ENCODE results near the gene WDR19.
"Not testable (repeated sequence)": the region's sequence is repeated elsewhere in the genome, so short reads cannot be mapped to it uniquely, and the experiment has no call there.

The WDR19 gene

DNA sequence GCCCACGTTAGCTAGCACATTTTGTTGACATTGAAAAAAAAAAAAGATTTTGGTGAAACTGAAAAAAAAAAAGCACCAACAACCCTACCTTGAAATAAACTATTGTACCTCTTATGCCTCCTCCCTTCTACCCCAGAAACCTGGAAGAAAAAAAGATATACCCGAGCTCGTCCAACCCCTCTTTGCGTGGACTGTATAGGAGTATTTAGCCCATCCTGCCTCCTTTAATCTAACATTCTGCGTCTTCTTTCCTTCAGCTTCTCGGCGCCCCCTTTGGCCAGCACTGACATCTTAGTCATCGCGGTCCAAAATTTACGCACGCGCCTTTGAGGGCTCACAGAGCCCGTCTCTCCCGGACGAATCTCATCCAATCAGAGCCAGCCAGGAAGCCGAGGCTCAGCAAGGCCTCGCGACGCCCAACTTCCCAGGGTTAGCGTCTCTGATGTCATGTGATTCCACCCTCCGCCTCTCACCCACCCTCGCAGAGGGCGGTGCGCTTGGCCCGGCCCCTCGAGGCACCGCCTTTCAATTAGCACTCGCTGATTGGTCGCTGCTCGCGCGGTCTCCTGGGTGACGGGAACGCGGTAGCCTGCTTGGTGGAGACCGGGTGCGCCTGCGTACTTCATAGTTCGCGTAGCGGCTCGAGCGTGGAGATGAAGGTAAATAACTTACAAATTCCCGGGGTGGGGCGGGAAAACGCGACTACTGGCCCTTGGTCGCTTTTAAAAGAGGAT is at the start of gene WDR19:
Gene WDR19, plus strand, starts transcription at position 625 of the 734 bp plus-strand sequence. Its CDS starts 29 bp downstream, at position 654.
- peak; percentile 100 for DNase-seq

DNA sequence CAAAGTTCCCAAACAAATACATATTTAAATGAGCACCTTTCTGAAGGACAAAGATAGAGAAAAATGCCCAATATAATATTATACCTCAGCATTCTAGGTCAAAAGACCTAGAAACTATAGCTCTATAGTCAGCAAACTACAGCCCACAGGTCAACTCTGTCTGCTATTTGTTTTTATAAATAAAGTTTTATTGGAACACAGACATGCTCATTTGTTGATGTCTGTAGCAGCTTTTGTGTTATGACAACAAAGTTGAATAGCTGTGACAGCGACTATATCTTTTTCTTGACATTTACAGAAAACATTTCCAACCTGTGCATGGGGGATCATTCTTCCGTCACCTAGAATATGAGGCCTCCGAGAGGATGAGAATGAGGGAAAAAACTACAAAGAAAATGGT is 48.7 kb upstream of the WDR19 start:
- no peak for DNase-seq

DNA sequence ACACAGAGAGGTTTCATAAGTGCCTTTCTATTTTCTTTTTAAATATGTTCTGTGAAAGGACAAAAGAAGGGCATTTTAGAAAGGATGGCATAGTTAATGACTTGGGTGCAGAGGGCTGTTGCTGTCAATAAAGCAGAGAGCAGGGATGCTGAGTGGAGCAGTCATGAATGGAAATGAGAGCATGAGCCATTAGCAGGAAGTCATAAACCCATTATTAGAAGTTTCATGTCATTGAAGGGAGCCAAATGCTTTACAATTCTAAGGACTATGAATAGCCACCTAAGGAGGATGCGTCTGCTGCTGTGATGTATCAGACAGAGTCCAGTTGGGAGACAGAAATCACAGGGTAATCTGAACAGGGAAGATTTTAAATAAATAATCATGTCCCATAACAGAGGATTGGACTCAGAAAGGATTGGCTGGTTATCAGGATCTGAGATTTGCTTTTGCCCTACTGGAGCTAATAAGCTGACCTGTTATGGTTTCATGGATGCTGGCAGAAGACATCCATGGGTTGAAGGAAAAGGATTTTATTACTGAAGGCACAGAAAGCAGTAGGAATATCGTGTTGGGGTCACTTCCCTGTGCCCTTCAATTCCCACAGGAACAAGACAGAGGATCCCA is 47.5 kb upstream of the WDR19 start:
- no peak for DNase-seq

DNA sequence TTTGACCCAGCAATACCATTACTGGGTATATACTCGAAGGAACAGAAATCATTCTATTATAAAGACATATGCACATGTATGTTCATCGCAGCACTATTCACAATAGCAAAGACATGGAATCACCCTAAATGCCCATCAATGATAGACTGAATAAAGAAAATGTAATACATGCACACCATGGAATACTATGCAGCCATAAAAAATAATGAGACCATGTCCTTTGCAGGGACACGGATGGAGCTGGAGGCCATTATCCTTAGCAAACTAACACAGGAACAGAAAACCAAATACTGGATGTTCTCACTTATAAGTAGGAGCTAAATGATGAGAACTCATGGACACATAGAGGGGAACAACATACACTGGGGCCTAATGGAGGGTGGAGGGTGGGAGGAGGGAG is 44.1 kb upstream of the WDR19 start:
- DNase-seq = not testable (repeated sequence)

DNA sequence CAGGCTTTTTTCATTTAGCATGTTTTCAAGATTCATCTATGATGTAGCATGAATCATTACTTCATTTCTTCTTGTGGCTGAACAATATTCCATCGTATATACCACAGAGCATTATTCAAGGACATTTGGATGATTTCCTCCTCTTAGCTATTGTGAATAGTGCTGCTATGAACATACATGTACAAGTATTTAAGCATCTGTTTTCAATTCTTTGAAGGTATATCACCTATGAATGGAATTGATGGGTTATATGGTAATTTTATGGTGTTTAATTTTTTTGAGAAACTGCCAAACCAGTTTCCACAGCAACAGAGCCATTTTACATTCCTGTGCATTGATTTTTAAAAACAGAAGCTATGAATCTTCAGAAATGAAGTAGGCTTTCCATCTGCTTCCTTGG is 36.1 kb upstream of the WDR19 start:
- DNase-seq = peak; percentile 81

DNA sequence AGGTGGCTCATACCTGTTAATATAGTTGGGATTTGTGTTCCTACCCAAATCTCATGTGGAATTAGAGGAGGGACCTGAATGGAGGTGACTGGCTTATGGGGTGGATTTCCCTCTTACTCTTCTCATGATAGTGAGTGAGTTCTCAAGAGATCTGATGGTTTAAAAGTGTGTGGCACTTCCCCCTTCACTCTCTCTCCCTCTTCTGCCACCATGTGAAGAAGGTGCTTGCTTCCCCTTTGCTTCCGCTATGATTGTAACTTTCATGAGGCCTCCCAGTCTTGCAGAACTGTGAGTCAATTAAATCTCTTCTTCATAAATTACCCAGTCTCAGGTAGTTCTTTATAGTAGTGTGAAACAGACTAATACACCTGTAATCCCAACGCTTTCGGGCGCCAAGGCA is 28.3 kb upstream of the WDR19 start:
- no peak for DNase-seq

DNA sequence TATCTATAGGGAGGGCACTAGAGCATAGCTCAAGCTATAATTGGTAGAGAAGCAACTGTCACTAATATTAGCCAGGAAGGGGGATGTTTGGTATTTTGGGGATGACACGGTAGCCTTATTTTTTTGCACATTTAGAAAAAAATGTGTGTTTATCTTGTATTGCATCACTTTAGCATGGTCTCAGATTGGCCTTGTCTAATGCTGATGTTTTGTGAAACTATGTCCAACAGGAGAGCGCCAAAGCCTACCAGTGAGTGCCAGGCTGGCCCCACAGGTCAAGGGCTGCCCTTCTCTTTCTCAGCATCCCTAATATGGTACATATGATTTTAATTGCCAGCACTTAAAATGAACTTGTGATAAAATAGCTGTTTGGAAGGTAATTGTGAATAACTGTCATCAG is 24.8 kb upstream of the WDR19 start:
- DNase-seq = no peak

DNA sequence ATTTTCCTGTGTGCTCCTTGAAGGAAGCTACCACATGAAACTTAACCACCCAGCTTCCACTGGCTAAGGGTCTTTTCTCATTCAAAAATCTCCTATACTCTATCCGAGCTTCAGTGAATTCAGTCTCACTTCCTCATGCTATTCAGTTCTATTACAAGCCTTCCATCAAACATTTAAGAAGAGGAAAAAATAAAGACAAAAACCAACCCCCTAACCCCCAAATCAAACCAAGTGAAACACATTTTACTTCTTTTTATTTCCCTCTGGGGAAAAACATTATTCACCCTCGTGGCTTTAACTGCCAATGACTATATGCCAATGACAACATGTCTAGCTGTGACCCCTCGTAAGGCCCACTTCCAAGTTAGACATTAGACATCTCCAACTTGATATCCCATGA is 16.2 kb upstream of the WDR19 start:
- DNase-seq = no peak

DNA sequence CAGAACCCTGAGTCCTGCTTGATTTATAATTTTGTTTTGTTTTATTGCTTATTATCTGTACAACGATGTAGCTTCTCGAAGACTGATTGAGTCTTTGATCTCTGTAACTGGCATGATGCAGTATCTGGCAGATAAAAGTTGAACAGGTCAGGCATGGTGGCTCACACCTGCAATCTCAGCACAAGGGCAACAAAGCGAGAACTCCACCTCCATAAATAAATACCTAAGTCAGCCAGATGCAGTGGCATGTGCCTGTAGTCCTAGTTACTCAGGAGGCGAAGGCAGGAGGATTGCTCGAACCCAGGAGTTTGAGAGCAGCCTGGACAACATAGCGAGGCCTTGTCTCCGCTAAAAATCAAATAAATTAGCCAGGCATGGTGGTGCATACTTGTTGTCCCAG is 15.7 kb upstream of the WDR19 start:
- DNase-seq = no peak

DNA sequence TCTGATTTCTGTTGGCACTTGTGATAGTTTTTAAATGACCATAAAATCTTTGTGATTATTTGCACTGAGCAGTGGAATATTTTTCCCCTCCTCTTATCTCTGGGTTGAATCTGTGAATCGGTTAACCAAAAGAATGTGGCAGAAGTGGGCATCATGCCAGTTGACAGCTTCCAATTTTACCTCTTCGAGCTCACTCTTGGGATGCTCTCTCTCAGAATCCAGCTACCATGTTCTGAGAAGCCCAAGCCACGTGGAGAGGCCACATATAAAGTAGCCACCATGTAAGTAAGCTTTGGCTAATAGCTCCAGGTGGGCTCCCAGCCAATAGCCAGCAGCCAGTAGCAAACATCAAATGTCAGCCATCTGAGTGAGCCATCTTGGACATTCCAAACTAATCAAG is 12.9 kb upstream of the WDR19 start:
- DNase-seq = peak; percentile 19

DNA sequence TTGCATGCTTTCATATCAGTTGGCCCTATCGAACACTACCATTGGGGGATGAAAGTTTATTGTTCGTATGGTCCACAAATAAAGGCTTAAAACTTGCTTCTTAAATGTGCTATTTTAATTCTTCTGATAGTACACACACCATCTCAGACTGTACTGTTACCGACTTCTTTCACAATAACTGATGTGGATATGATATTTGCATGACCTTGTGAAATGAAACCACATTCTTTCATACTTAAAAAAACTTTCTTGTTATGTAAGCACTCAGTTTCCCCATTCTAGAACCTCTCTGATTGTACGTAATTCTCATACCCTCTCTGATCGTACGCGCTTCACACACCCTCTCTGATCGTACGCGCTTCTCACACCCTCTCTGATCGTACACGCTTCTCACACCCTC is 12.0 kb upstream of the WDR19 start:
- DNase-seq = no peak

DNA sequence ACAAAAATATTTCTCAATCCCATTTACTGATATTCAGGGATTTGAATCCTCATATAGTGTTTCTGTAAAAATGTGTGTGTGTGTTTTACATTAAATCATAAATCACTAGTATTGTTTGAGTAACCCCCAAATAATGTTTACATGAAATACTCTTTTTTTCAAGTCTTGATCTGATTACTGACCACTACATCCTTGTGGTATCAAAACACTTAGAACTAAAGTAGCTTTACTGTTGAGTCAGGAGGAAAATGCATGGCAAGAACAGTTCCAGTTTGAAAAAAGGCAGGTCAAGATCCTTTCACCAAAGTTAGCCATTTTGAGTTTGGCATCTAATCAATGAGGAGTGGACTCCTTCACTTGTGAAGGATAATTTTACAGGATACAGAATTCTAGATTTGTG is 3.6 kb upstream of the WDR19 start:
- peak; percentile 27 for DNase-seq

DNA sequence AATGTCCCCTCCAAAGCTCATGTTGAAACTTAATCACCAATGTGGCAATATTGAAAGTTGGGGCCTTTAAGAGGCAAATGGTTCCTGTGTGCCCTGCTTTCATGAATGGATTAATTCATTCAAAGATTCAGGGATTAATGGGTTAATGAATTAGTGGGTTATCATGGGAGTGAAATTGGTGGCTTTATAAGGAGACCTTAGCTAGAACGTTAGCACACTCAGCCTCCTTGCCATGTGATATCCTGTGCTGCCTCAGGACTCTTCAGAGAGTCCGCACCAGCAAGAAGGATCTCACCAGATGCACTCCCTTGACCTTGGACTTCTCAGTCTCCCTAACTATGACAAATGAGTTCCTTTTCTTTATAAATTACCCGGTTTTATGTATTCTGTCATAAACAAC is 2.6 kb upstream of the WDR19 start:
- DNase-seq = no peak

DNA sequence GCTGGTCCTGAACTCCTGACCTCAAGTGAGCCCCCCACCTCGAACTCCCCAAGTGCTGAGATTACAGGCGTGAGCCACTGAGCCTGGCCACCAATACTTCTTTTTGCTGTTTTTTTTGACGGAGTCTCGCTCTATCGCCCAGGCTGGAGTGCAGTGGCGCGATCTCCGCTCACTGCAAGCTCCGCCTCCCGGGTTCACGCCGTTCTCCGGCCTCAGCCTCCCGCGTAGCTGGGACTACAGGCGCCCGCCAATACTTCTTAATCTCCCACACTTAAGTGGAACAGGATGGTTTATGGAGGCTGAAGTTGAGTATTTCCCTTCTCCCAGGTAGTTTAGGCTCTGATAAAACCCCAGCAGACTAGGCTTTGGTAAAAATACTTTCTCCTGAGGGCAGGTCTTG is 1.7 kb upstream of the WDR19 start:
- not testable (repeated sequence) for DNase-seq

DNA sequence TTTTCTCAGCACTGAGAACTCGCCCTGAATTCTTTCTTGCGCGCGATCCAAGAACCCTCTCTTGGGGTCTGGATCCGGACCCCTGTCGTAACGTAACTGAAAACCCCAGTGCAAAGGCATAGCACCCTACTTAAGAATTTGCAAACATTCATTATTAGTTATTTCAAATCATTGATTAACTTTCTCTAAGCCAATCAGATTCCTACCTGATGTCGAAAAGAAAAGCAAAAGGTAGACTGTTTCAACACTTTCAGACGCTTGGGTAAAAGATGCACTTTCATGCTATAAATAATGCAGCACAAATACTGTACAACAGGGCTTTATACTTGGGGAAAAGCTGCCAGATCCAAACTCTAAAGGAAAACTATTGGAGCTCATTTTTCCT is 817 bp upstream of the WDR19 start:
- no peak for DNase-seq

DNA sequence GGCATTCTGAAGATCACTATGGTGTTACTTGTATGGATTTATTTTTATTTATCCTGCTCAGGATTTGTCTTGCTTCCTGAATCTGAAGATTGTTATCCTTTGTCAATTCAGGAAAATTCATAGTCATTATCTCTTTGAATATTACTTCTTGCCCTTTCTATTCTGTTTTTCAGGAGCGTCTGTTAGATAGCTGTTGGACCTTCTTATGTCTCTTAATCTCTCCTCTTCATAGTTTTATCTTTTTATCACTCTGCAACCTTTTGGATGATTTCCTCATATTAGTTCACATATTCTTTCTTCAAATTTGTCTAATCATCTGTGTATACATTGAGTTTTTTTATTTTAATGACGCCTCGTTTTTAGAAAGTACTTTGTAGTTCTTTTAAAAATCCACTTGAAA is 19.6 kb downstream of the WDR19 start:
- DNase-seq = no peak

DNA sequence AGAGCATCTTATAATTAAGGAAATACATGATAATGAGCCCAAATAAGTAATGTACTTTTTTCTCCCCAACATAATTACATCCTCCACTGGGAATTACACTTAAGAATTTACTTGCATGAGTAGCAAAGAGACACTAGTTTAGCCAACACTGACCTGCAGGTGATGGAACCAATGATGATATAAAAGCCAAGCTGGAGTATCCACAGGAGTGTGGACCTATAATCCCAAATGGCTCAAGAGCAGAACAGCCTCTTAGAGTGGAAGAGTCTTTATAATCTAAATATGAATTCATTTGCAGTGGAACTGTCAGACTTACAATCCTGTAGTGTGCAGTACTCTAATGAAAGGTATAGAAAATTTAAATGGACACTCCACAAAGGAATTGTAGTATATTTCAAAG is 22.2 kb downstream of the WDR19 start:
- DNase-seq = no peak

DNA sequence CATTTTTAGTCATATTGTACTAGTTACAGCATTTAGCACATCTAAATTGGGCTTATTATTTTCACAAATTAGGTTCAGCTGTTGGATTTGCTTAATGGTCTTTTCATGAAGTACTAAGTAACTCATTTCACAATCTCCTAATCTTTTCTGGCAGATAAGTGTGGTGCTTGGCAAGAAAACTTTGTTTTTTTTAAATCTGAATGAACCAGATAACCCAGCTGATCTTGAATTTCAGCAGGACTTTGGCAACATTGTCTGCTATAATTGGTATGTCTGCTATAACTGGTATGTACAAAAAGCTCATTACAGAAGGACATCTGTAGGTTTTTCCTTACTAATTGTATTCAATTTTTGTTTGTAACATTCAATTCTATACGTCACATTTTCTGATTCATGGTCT is 22.7 kb downstream of the WDR19 start:
- no peak for DNase-seq

DNA sequence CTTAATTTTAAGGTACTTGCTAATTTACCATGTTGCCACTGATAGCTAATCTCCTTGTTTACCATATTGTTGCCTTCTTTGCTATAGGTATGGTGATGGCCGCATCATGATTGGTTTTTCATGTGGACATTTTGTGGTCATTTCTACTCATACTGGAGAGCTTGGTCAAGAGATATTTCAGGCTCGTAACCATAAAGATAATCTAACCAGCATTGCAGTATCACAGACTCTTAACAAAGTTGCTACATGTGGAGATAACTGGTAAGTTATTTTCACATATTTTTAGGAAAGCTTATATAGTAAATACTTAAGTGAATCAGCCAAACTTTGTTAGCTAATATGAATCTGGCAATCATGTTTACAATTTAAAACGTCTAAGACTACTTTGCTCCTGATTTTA is 23.1 kb downstream of the WDR19 start:
- DNase-seq = no peak

DNA sequence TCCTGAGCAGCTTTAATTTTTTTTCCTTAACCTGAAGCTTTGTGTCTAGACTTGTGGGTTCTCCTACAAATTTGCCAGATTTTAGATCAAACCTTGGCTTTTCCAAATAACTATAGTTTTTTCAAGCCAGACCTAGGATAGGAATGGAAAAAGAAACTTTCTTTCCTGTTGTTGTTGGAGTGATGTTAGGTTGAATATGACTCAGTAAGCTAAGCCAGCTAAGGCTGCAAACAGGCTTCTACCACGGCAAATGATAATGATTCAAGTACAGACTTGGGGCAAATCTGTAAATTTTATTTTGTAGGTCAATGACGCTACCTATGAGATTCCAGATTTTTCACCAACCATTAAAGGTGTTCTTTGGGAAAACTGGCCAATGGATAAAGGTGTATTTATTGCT is 45.6 kb downstream of the WDR19 start:
- no peak for DNase-seq

DNA sequence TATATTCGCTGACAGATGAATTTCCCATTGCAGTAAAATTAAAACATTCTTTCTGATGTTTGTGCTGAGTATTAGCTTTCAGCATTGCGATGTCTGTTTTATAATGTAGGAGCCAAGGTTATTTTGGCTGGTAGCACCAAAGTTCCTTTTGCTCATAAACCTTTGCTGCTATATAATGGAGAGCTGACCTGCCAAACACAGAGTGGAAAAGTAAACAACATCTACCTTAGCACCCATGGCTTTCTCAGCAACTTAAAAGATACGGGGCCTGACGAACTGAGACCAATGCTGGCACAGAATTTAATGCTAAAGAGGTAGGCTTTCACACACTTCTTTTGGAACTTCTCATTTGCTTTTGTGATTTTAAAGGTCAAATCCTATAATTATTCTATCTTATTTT is 46.0 kb downstream of the WDR19 start:
- DNase-seq = no peak

DNA sequence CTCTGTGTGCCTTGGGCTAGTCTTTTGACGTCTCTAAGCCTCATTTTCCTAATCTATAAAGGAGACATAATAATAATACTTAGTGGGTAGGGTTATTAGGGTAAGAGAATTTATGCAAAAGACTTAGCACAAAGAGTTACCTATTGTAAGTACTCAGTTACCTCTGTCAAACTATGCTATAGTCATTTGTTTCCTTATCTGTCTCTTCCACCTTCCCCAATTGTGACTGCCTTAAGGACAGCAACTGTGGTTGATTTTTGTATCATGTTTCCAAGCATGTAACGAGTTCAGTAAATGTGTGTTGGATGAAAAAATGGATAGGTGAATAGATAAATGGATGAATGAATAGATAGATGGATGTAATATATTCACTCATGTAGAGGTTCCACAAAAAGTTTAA is 48.1 kb downstream of the WDR19 start:
- DNase-seq = no peak

DNA sequence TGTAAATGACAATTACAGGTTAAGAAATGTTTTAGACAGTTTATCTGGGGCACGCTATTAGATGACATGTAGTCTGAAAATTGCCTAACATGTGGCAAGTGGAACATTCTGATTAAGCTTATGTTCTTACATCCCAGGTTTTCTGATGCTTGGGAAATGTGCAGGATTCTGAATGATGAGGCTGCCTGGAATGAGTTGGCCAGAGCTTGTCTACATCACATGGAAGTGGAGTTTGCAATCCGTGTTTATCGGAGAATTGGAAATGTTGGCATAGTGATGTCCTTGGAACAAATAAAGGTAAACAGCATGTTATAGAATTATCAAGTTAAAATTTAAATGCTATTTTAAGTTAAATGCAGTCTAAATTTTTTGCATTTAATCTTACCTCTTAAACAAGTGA is 49.3 kb downstream of the WDR19 start:
- DNase-seq = no peak

DNA sequence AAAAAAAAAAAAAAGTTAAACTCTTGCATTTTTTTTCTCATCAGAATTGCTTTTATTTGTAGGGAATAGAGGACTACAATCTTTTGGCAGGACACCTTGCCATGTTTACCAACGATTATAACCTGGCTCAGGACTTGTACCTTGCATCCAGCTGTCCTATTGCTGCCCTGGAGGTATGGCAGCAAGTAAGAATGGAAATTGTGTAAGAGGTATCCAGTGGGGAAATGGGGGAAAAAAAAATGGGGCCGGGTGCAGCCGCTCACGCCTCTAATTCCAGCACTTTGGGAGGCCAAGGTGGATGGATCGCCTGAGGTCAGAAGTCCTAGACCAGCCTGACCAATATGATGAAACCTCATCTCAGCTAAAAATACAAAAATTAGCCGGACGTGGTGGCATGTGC is 49.8 kb downstream of the WDR19 start:
- DNase-seq = no peak

DNA sequence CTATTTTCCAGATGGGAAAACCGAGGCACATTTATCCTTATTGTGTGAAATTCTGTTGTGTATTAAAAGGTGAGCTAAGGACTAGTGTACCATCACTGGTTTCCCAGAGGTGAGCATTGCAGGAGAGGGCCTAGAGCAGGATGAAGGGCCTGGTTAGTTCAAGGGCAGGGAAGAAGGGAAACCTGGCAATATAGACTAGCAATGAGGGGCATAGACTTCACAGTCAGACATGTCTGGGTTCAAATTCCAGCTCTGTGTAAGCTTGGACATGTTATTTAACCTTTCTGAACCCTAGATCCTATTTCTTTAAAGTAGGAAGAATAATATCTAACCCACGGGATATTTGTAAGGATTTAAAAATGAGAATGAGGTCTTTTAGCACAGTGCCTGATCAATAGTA is 50.8 kb downstream of the WDR19 start:
- DNase-seq = no peak

All from fibroblast of upper back skin (primary cell).